NT2/D1 (cell line): ENCODE measurements around the gene SDR9C7.
"Not testable (repeated sequence)": the region's sequence is repeated elsewhere in the genome, so short reads cannot be mapped to it uniquely, and the experiment has no call there.

Source experiments
- DNase-seq: peaks from one replicate; pipeline ENCODE4 v3.0.0-alpha.2; 2011; ENCODE audit warnings: low read depth, low spot score
- H3K27me3 ChIP-seq: 2 replicates; pipeline ENCODE4 v1.6.0; 2011; ENCODE audit warnings: mild to moderate bottlenecking; ENCODE audit not compliant: insufficient read length, insufficient read depth
- H3K36me3 ChIP-seq: 2 replicates; pipeline ENCODE4 v1.6.1; 2011; ENCODE audit warnings: mild to moderate bottlenecking, low read length, mixed read lengths; ENCODE audit not compliant: insufficient read depth, insufficient read length
- H3K4me1 ChIP-seq: 2 replicates; pipeline ENCODE4 v1.5.1; 2011; ENCODE audit not compliant: insufficient read depth, insufficient read length
- H3K4me3 ChIP-seq: 2 replicates; pipeline ENCODE4 v1.5.1; 2011; ENCODE audit warnings: low read depth; ENCODE audit not compliant: insufficient read length
- H3K9ac ChIP-seq: 2 replicates; pipeline ENCODE4 v1.6.0; 2011; ENCODE audit warnings: low read depth; ENCODE audit not compliant: insufficient read length
- H3K9me3 ChIP-seq: 2 replicates; pipeline ENCODE4 v1.5.1; 2011; ENCODE audit warnings: mild to moderate bottlenecking, low read length; ENCODE audit not compliant: insufficient read depth
- SUZ12 ChIP-seq: IDR thresholded peaks from 2 replicates; pipeline ENCODE4 v1.6.1; 2011; ENCODE audit not compliant: insufficient read length, insufficient read depth; ENCODE audit errors: extremely low read depth
- YY1 ChIP-seq: IDR thresholded peaks from 2 replicates; pipeline ENCODE4 v1.6.1; 2011; ENCODE audit not compliant: insufficient read length, insufficient read depth
- ZNF274 ChIP-seq: IDR thresholded peaks from 2 replicates; pipeline ENCODE4 v1.6.1; 2011; ENCODE audit warnings: mild to moderate bottlenecking, low read depth, low read length

Gene SDR9C7

DNA sequence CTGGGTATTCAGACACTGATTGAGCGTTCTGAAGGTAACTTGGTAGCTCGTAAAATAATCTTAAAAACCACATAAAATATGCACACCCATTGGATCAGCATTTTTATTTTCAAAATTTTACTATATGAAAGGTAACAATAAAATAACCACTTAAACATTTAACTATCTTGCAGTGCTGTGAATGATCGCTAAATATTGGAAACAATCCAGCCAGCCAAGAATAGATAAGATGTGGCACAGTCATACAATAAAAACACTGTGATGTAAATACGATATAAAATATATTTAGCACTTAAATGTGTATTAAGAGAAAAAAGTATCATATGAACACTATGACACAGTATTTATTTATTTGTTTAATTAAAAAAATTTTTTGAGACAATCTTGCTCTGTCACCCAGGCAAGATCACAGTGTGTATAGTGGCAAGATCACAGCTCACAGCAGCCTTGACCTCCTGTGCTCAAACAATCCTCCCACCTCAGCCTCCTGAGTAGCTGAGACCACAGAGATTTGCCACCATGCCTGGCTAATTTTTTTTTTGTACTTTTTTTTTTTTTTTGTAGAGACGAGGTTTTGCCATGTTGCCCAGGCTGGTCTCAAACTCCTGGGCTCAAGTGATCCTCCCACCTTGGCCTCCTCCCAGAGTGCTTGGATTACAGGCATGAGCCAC lies 39.4 kb downstream of the SDR9C7 start:
- no peaks in the 10 kb centered on the region for H3K27me3 ChIP-seq
- H3K4me1 ChIP-seq: no peaks in the 10 kb centered on the region
- H3K36me3 ChIP-seq: no peaks in the 10 kb centered on the region
- no peak overlapping the region for H3K9ac ChIP-seq
- H3K9me3 ChIP-seq: peaks cover 2% of the 10 kb centered on the region; the same call in 1 of the 2 replicates
- no peak for DNase-seq
- TF ChIP-seq SUZ12 (no peak), ZNF274 (no peak), YY1 (no peak)
- H3K4me3 ChIP-seq: no peak overlapping the region

DNA sequence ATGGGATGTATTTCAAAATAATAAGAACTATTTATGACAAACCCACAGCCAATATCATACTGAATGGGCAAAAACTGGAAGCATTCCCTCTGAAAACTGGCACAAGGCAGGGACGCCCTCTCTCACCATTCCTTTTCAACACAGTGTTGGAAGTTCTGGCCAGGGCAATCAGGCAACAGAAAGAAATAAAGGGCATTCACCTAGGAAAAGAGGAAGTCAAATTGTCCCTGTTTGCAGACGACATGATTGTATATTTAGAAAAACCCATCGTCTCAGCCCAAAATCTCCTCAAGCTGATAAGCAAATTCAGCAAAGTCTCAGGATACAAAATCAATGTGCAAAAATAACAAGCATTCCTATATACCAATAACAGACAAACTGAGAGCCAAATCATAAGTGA lies 42.3 kb downstream of the SDR9C7 start:
- not testable (repeated sequence) for H3K9ac ChIP-seq, H3K27me3 ChIP-seq, H3K36me3 ChIP-seq, H3K4me1 ChIP-seq, H3K9me3 ChIP-seq, H3K4me3 ChIP-seq, DNase-seq

DNA sequence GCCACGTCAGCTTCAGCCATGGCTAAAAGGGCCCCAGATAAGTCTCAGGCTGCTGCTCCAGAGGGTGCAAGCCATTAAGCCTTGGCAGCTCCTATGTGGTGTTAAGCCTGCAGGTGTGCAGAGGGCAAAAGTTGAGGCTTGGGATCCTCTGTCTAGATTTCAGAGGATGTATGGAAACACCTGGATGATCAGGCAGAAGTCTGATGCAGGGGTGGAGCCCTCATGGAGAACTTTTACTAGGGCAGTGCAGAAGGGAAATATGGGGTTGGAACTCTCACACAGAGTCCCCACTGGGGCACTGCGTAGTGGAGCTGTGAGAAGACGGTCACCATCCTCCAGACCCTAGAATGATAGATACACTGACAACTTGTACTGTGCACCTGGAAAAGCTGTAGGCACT lies 47.9 kb downstream of the SDR9C7 start:
- Histone ChIP-seq H3K4me3 (no peak overlapping the region), H3K4me1 (no peaks in the 10 kb centered on the region), H3K27me3 (no peaks in the 10 kb centered on the region), H3K36me3 (no peaks in the 10 kb centered on the region), H3K9ac (no peak overlapping the region), H3K9me3 (peaks cover 39% of the 10 kb centered on the region)
- DNase-seq: no peak
- TF ChIP-seq ZNF274 (no peak), SUZ12 (no peak), YY1 (no peak)

DNA sequence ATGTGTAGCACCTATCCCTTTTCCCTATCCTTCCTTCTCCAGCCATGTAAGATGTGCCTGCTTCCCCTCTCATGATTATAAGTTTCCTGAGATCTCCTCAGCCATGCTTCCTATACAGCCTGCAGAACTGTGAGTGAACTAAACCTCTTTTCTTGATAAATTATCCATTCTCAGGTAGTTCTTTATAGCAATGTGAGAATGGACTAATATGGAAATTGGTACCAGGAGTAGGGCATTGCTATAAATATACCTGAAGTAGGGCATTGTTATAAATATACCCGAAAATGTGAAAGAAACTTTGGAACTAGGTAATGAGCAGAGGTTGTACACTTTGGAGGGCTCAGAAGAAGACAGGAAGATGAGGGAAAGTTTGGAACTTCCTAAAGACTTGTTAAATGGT lies 48.9 kb downstream of the SDR9C7 start:
- no peak for DNase-seq
- H3K9ac ChIP-seq: no peak overlapping the region
- no peaks in the 10 kb centered on the region for H3K27me3 ChIP-seq
- no peaks in the 10 kb centered on the region for H3K4me1 ChIP-seq
- peaks cover 48% of the 10 kb centered on the region for H3K9me3 ChIP-seq
- no peak overlapping the region for H3K4me3 ChIP-seq
- TF ChIP-seq SUZ12 (no peak), YY1 (no peak), ZNF274 (no peak)
- no peaks in the 10 kb centered on the region for H3K36me3 ChIP-seq

DNA sequence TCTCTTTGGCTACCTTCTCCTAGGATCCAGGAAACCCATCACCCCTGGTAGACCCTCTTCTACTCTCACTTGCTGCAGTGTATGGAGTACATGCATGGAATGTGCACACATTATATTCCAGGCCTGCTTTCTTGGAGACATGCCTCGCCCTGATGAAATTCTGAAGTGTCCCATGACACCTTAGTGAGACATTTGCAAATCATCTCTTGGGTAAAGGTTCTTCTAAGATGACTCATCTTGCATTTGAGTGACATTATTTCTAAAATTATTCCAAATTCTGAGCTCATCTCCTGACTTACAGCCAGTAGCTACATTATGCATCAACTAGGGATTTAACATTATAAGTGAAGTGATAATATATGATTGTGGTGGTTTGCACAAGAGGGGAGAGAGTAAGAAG lies 49.8 kb downstream of the SDR9C7 start:
- no peak for DNase-seq

DNA sequence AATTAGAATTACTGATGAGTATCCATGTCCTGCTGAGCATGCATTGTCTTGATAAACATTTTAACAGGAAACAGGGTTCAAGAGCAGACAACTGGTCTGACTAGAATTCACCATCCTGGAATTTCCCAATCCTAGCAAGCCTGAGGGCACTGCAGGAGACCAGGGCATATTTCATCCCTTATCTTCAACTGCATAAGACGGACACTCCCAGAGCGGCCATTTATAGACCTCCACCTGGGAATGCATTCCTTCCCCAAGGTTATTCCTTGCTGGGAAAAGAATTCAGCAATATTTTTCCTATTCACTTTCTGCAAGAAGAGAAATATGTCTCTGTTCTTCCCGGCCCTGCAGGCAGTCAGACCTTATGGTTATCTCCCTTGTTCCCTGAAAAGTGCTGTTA lies 51.8 kb downstream of the SDR9C7 start:
- not testable (repeated sequence) for DNase-seq, H3K27me3 ChIP-seq, H3K36me3 ChIP-seq, H3K9ac ChIP-seq, H3K4me1 ChIP-seq, H3K4me3 ChIP-seq
- H3K9me3 ChIP-seq: peaks cover 58% of the 10 kb centered on the region

More for the DNA sequence above, 49.8 kb downstream of the SDR9C7 start:
- Histone ChIP-seq H3K4me1 (no peaks in the 10 kb centered on the region), H3K4me3 (no peak overlapping the region), H3K9ac (no peak overlapping the region), H3K9me3 (peaks cover 50% of the 10 kb centered on the region), H3K27me3 (no peaks in the 10 kb centered on the region), H3K36me3 (no peaks in the 10 kb centered on the region)
- TF ChIP-seq YY1 (no peak), ZNF274 (no peak), SUZ12 (no peak)

DNA sequence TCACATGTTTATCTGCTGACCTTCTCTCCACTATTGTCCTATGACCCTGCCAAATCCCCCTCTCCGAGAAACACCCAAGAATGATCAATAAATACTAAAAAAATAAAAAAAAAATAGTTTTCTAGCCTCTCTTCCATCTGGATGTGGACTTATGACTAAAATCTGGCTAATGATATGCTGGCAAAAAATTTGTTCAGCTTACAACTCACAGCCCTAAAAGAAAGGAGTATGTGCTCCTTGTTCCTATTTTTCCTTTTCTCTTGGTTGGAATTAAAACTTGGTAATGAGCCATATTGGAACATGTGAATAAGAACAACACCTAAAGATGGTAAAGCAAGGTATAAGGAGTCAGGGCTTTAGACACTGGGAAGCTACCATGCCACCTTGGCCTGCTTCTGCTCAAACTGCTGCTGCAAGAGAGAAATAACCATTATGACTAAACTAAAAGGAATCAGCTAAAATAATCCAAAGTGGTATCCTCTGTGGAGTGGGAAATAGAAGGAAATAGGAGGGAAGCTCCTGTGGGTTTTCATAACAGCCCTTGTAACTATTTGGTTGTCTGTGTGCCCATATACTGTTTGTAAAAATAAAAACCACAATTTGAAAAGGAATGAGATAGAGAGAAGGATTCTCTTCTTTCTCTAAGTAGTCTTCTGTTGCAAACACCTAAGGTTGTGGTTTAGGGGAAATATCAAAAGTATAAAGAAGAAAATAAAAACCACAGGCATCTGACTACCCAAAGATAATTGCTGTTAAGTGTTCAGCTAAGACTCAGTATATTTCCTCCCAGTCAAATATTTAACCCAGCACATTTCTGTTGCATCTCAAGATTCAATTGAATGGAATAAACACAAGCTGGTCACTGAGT lies 53.8 kb downstream of the SDR9C7 start:
- Histone ChIP-seq H3K36me3 (no peaks in the 10 kb centered on the region), H3K9ac (no peak overlapping the region), H3K9me3 (peaks cover 53% of the 10 kb centered on the region), H3K27me3 (no peaks in the 10 kb centered on the region), H3K4me3 (no peak overlapping the region), H3K4me1 (no peaks in the 10 kb centered on the region)
- no peak for TF ChIP-seq YY1
- no peak for TF ChIP-seq SUZ12
- TF ChIP-seq ZNF274: no peak
- DNase-seq: no peak

DNA sequence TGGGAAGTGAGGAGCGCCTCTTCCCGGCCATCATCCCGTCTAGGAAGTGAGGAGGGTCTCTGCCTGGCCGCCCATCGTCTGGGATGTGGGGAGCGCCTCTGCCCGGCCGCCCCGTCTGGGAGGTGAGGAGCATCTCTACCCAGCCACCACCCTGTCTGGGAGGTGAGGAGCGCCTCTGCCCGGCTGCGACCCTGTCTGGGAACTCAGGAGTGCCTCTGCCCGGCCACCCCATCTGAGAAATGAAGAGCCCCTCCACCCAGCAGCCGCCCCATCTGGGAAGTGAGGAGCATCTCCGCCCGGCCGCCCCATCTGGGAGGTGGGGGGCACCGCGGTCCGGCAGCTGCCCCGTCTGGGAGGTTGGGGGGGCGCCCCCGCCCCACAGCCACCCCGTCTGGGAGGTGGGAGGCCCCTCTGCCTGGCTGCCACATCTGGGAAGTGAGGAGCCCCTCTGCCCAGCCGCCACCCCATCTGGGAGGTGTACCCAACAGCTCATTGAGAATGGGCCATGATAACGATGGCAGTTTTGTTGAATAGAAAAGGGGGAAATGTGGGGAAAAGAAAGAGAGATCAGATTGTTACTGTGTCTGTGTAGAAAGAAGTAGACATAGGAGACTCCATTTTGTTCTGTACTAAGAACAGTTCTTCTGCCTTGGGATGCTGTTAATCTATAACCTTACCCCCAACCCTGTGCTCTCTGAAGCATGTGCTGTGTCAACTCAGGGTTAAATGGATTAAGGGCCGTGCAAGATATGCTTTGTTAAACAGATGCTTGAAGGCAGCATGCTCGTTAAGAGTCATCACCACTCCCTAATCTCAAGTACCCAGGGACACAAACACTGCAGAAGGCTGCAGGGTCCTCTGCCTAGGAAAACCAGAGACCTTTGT lies 54.7 kb downstream of the SDR9C7 start:
- H3K4me3 ChIP-seq, H3K27me3 ChIP-seq, H3K36me3 ChIP-seq, H3K9ac ChIP-seq, DNase-seq, H3K4me1 ChIP-seq: not testable (repeated sequence)
- H3K9me3 ChIP-seq: peaks cover 56% of the 10 kb centered on the region
